Stimulated activated naive CD4-positive, alpha-beta T cell treated with Interleukin-2 at 50 U/mL for 16 hours (primary cell): ENCODE results near the gene NDST3.

Experiments
- DNase-seq: peaks from one replicate; lab custom pipeline; 2025; lab: John Stamatoyannopoulos, UW

NDST3 gene

DNA sequence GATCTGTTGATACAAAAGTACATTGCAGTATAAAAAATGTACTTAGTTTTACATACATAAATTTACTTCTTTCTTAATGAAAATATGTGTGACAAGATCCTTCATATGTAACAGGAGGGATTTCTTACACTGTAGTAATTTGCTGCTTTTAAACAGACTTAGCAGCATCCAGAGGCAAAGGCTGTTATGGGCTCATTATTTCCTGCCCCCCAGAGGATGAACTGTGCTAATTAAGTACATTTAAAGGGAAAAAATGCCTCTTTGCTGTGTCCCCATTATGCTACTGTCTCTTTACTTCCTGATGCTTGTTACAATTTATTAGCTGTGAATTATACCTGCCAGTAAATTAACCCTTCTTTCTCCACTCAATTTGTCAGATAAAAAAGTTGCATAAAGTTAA lies 47.1 kb downstream of the NDST3 start:
- no peak for DNase-seq

DNA sequence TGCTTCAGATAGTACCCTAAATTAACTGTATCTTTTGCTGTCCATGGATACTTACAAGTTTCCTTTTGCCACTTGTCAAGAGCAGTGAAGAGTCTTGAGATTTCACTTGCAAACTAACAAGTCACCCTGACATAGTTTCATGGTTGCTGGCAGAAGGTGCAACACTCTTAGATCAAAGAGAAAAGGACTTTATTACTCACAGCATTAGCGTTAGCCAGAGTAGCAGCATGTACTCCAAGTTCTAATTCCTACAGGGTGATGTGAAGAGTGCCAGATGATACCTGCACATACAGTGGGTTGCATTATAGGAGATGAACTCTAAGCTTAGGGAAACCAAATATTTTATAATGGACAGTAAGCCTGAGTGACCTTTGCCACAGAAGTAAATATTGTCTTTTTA lies 47.9 kb downstream of the NDST3 start:
- DNase-seq: no peak

DNA sequence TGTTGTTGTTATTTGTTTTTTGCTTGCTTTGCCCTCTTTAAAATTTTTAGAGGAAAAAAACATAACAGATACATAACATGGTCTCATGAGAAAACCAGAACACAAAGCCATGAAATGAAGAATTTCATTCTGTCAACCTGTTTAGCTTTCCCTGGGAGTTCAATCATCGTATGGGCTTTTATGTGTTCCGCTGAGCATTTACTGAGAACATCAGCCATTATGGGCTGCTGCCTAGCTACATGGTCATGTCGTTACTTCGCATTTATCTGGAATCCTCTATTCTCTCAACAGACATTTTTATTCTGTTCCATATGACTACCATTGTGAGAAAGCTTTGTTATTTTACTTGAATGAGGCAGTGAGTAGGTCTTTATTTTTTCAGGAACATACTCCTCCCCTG lies 51.4 kb downstream of the NDST3 start:
- no peak for DNase-seq

DNA sequence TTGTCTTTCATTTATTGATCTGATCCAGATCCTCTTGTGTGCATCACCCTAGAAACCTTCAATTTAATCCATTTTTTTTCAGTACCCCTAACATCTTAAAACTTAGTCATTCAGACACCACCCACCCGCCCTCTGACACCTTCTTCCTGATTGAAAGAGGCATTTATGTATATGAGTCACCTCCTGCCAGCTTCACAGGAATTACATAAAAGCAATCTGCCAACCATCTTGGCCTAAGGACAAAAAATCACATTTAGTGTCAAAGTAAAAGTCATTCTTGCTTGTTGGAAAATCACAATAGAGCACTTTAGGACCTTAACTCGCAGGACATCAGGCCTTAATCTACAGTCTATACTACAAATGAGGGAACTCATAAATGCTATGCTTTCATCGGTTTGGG lies 52.1 kb downstream of the NDST3 start:
- DNase-seq: no peak

DNA sequence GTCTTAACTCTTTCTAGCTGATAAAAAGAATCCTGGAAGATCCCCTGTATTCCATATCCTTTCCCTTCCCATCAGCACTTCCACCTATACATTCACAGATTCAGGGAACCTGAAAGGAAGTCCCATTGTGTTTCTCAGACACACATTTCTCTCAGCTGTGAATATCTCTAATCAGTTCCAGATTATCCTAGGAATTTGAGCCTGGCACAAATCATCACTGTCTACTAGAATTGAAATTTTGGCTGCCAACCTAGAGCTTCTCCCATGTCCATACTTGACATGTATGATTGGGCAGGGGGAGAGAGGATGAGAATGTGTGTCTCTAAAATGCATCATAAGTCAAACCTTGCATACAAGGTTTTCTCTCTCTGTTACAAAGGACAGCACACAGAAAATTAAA lies 53.1 kb downstream of the NDST3 start:
- no peak for DNase-seq

DNA sequence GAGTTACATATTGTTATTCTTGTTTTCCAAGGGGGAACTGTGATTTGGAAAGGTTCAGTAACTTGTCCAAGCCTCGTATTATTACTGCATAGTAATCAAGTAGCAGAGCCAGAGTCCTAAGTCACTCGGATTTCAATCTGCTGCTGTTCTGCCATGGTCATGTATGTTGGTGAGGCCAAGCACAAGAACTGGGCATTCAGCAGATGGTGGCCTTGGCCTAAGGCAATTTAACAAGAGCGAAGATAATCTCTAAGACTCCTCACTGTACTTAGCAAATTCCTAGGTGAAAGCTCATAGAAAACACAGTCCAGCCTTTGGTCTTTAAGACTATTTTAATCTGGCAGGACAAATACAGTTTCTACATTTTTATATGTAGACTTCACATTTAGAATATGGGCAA lies 64.8 kb downstream of the NDST3 start:
- no peak for DNase-seq

DNA sequence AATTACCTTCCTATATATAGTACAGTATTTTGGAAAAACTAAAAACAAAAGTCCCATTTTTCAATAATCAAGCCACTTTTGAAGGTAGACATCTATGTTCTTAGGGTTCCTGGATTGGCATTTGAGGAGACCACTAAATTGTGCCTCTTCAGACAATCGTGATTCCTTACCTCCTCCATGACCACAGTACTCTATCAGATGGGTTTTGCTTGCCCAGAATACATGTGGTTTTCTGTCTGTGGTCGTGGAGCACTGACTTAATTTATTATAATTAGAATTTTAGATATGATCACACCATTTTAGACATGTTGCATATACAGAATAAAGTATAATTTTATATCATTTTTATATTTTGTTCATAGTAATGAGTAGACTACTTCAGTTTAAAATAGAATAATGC lies 67.9 kb downstream of the NDST3 start:
- DNase-seq: no peak

DNA sequence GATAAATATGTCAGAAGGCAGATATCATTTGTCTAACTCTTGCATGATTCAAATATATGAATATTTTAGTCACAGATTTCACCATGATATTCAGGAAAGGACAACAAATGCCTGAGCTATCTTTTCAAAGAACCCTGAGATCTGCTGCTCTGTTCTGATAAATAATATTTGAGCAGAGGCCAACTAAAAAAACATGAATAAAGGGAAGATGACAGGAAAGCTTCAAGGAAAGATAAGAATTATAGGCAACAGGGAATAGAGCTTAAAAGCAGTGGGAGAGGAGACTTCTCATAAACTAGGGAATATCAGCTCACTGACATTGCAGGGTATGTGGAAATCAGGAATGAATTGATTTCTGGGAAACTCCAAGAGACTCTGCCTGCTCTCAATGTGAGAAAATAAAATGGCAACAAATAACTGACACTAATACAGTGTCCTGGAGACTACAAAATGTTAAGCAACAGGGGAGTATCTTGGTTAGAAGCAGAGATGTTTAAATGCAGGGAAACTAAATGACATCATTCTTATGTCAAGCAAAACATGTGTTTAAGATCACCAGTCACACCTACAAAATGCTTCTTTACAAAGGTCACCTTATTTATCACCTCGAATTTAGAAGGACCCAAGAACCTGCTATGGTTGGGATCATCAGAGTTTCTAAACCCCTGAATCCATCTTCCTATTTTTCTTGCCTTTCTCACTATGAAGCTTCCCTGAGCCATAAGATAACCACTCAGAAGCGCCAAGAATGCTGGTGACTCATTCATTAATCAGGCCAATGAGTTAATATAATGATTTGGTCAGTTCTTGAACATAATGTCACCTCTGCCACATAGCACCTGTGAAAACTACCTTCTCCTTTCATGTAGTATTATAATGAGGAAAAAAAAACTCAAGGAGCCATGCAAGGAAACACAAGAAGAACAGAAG lies 78.1 kb downstream of the NDST3 start:
- no peak for DNase-seq

DNA sequence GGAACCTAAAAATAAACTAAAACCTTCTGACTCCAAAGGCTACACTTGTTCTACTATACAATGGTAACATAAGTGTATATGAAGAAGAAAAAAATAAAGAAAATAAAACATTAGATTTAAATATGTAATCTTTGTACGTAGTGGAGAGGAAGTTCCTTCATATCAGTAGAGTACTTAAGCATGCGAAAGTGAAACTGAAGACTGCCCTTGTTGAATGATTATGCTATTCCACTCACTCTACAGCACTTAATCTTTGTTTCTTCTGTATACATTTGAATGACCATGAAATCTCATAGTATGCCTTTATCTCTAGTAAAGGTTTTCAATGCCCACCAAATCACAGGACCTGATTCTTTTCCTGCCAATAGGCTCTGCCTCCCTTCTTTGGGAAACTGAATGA lies 78.9 kb downstream of the NDST3 start:
- no peak for DNase-seq

DNA sequence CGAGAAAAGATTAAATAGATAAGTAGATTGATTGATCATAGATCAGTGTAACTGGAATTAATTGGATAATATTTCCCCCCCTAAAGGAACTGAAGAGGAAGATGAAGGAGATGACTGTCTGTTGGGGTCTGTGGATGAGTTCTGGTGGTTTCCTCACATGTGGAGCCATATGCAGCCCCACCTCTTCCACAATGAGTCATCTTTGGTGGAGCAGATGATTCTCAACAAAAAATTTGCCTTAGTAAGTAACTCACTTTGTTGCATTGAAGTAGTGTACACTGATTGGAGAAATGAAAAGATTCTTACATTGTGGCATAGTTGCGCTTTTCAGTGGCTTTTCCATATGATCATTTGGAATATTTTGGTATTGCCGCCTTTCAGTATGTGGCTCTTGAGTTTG lies 80.4 kb downstream of the NDST3 start:
- DNase-seq: no peak

DNA sequence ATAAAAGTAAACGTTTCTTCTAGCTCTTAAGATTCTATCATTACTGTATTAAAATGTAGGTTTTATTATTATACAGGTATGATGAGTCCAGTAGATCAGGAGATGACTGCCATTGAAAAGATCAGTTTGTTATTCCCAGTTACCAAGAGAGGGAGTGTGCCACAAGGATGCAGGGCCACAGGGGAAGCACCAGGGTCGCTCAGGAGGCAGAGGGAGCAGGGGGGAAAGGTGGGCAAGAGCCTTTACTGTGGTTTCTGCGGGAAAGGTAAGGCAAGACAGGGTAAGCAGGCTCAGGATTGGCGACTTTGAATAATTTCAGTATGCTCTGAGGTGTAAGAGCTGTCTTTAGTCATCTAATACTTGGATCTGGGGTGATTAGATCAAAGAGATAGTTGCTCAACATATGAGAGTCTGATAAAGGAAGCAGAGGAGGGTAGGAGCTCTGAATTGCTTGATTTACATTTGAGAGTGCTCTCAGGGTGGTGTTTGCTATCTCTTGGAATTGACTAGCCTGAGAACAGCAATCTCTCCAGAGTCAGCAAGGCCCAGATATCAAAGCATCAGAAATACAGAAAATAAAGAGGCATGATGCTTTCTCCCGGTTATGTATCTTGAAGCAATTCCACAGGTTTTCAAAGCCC lies 86.0 kb downstream of the NDST3 start:
- DNase-seq: no peak

DNA sequence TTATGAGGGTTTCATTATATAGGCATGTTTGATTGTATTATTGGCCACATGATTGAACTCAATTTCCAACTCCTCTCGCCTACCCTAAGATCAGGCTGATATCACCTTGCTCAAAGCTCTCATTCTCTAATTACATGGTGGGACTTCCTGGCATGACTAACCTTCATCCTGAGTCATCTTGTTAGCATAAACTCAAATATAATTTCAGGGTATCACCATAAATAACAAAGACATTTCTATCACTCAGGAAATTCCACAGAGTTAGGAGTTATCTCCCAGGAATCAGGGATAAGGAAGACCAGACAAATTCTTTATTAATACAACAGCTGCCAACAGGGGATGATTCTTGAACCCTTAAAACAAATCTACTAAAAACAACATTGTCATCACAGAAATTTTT lies 90.7 kb downstream of the NDST3 start:
- no peak for DNase-seq

DNA sequence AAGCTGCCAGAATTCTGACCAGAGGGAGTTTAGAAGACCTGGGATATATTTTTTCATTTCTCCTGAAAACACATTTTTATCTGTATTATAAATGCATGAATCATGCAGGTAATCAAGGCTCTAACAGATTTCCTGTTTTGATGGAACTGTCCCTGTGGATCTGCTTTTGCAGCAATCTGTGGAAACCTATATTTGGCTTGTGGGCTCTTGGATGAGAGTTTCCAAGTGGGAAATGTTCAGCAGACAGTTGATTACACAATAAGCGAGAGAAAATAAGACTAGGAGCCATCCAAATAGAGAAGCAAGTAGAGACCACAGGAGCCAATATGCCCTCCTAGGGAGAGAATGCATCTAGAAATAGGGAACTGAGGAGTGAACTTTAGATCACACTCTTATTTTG lies 105.0 kb downstream of the NDST3 start:
- DNase-seq: no peak

DNA sequence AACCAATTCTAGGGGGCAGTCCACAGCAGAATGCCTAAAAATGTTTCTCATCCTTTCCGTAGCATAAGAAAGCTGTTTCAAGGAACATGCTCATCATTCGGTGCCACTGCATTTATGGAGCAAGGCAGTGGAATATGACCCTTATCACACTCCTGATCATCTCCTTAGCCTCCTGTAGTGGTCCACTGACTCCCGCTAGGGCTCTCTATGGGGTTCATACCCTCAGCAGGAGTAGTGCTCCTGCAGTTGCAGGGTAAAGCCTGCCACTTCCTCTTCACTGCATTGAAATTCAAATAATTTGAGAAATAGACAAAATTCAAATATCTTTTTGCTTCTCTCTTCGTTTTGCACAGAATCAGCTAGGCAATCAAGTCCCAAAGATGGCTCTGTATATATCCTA lies 107.0 kb downstream of the NDST3 start:
- DNase-seq: no peak

DNA sequence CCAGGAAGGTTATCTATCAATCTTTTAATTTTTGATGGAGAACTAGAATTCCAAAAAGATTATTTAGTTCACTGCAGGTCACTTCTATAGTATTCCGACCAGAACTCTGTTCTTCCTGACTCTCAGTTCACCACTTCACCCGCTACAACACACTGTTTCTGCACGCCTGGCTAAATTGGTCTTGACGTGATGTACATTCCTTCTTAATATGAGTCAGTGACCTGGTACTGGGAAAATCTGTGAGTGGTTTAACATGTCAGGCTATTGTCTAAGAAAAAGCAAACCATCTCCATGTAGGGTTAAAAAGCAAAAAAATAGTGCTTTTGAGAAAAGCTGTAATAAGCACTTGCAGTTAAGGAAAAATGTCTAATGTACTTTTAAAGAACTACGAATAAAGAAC lies 120.4 kb downstream of the NDST3 start:
- DNase-seq: no peak

DNA sequence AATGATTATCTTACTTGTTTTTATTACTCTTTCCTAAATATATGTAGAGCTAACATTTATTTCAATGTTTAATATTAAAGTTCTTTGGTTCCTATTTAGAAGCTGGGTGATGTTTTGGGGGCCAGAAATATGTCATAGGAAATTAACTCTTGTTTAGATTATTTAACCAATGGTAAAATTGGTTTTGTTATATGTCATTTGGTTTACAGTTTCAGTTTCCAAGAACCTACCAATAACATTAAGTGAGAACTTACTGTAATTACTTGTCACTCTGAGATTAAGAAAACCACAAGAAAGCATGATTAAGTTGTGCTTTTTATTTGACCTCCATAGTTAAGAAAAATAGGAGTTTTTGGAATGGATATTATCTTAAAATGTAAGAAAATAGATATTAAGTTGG lies 121.2 kb downstream of the NDST3 start:
- DNase-seq: no peak

DNA sequence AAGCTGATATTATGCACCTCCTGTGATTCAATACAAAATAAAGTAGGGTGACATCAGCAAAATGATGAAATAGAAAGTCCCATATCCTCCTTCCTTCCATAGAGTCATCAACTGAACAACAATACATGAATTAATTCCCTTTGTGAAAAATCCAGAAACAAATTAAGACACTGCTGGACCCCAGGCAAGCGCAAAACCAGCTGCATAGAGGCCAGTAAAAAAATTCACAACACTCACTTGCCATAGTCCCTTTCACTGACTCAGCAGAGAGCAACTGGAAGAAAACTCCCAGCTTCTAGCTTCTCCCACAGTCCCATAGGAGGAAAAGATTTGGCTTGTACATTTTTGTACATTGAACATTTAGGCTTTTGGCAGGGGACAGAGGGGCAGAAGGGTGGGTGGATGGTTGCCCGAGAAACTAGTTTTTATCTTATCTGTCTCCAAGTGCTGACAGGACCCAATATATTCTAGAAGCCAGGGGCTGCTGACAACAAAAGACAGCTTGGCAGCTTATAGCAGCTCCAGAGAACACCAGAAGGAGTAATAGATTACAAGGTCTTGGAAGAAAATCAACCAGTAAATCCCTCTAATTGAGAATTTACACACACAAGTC lies 124.6 kb downstream of the NDST3 start:
- DNase-seq: no peak

DNA sequence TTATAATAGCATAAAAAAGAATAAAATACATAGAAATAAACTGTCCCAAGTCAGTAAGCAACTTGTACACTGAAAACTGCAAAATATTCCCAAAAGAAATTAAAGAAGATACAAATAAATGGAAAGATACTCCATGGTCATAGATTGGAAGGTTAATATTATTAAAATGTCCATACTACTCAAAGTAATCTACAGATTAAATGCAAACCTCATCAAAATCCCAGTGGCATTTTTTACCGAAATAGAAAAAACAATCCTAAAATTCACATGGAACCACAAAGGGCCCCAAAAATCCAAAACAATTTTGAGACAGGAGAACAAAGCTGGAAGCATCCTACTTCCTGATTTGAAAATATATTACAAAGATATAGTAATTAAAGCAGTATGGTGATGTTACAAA lies 133.0 kb downstream of the NDST3 start:
- no peak for DNase-seq

DNA sequence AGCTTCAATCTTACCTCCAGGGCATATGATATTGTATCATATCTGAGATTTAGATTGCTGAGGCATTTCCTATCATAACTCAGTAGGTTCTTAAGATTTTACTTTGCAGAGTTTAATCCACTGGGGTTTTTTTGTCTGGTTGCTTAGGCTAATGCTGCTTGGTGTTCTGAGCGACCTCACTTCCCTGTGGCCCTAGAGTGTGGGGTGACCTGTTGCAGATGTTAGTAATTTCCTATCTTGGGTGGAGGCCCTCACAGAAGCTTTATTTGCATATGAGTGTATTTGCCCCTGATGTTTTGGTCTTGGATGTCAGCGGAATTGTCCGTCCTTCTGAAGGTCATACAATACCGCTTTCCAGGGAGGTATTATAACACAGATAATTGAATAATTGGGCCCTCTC lies 137.1 kb downstream of the NDST3 start:
- no peak for DNase-seq

DNA sequence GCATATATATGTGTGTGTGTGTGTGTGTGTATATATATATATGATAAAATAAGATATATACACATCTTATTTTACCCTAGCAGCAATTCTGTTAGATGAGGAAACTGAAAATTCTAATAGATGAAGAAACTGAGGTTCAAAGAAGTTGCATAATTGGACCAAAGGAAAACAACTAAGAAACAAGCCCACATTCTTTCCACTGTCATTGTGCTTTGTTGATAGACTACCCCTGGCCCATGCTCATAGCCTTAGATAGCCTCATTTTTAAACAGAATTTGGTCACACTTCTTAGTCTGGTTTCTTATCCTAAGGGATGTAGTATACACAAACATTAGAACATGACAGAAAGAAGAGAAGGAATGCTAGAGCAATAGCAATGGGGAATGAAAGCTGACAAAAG lies 138.8 kb downstream of the NDST3 start:
- no peak for DNase-seq

DNA sequence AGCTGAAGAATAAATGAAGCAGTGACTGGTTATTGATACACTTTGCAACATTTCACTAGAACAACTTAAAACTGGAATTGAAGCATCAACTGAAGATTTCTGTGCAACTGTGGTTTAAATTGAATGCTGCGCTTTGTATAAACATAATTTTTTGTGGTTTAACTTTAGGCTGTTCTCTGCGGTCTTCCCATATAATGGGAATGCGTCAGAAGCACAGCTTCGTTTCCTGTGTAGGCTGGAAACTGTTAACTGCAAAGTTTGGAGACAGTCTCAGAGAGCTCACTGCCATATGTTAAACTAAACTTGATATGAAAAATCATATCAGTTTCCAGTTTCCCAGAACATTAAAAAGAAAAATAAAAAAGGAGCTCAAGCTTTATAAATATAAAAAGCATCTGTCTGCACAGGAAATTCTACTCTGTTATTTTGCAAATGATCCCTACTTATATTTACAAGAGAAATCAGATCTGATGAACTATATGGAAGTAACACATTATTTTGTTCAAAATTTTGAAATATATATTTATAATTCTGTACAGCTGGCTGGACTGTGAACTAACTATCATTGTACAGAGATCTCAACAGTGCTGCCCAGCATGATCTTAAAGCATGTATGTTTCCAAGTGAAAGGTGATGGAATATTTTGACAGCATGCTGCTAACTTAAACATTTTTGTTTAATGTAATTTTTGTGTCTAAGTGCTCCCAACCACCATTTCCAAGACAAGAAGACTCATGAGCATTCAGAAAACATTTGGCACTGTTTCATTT lies 139.9 kb downstream of the NDST3 start:
- no peak for DNase-seq

DNA sequence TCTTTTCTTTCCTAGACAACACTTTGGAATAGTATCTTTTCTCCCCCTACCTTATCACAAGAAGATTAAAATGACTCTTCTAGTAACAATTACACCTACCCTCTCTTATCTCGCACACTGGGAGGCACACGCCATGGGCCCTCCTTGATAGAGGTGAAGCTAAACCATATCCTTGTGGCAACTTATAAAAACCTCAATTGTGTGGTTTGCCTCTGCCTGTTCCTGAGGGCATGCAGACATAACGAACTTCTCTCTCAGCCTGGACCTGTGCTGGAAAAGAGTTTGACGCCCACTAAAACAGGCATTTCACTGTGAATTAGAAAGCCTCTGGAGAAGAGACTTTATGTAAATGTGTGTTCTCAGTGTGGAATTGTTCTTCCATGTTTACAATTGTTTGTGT lies 141.2 kb downstream of the NDST3 start:
- no peak for DNase-seq

DNA sequence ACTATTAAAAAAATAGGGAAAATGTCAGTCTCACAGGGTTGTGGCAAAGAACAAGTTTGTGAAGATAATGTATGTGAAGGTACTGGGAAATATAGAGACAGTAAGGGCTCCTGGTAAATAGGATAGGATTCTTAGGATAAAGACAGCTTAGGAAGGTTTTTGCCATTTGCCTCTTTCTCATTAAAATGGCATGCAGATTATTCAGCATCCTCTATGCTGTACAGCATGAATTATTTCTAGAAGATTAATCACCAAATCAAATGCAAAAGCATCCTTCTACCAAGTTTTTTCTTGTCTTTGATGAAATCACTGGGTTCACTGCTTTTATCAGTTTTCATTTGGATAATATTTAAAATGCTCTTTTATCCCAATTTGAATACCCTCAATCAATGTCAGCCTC lies 142.8 kb downstream of the NDST3 start:
- DNase-seq: no peak
